Suprapubic skin (tissue), 4 donors: ENCODE measurements around the gene NRG3. TPM values are rescaled to one million over a fixed set of nuclear protein-coding genes. Genes with fewer than 3 reads are reported as not detected.

Experiments
- DNase-seq, 2 donors: peaks; one replicate each; pipeline ENCODE4 v3.0.0-alpha.2; 2019; ENCODE audit warnings: low spot score in 2 of 2
- H3K27ac ChIP-seq: fragments of 200-600 bp; sonication (generic); one replicate; pipeline ENCODE4 v1.5.1; 2019
- H3K27me3 ChIP-seq: fragments of 200-600 bp; sonication (generic); one replicate; pipeline ENCODE4 v1.5.1; 2019
- H3K36me3 ChIP-seq: fragments of 200-600 bp; sonication (generic); one replicate; pipeline ENCODE4 v1.5.1; 2019
- H3K4me1 ChIP-seq: fragments of 200-600 bp; sonication (generic); one replicate; pipeline ENCODE4 v1.5.1; 2019
- H3K4me3 ChIP-seq: fragments of 200-600 bp; sonication (generic); one replicate; pipeline ENCODE4 v1.5.1; 2019; ENCODE audit warnings: mild to moderate bottlenecking
- H3K9me3 ChIP-seq: fragments of 200-600 bp; sonication (generic); one replicate; pipeline ENCODE4 v1.5.1; 2019
- EP300 ChIP-seq: sonication (generic); formaldehyde crosslinking; IDR thresholded peaks from one replicate; pipeline ENCODE4 v1.6.1; 2017; ENCODE audit warnings: antibody characterized with exemption
- POLR2A ChIP-seq, 2 donors: fragments of 450-650 bp; IDR thresholded peaks; one replicate each; pipeline ENCODE4 v1.6.1; 2017; ENCODE audit warnings: antibody characterized with exemption in 2 of 2, mild to moderate bottlenecking in 2 of 2, moderate library complexity in 2 of 2
- POLR2AphosphoS5 ChIP-seq, 3 donors: sonication (generic); formaldehyde crosslinking; IDR thresholded peaks; one replicate each; pipeline ENCODE4 v1.6.1; 2017; ENCODE audit warnings: antibody characterized with exemption in 3 of 3
- WGBS: methylation state at CpG from one replicate; pipeline ENCODE4 v1.1.5; 2018; 5-methylcytosine and 5-hydroxymethylcytosine counted together
- total RNA-seq, 4 donors: library from RNA; depleted of rRNA; stranded (reverse); fragments of >200 nt; gene quantifications; one replicate each; pipeline ENCODE4 v1.1.0, GENCODE V29; 2016
- TF ChIP-seq, protein P1 (sequence below), 2 donors: fragments of 200-600 bp in 1 of 2; fragments of 450-650 bp in 1 of 2; sonication (generic) in 1 of 2; IDR thresholded peaks; one replicate each; pipeline ENCODE4 v1.5.1; 2016 to 2019; ENCODE audit warnings: antibody characterized with exemption in 2 of 2, mild to moderate bottlenecking in 1 of 2, moderate library complexity in 1 of 2

Gene NRG3
- total RNA-seq, 4 donors from 2014 or later = 0.65 to 3.5 (median 1.3) TPM

DNA sequence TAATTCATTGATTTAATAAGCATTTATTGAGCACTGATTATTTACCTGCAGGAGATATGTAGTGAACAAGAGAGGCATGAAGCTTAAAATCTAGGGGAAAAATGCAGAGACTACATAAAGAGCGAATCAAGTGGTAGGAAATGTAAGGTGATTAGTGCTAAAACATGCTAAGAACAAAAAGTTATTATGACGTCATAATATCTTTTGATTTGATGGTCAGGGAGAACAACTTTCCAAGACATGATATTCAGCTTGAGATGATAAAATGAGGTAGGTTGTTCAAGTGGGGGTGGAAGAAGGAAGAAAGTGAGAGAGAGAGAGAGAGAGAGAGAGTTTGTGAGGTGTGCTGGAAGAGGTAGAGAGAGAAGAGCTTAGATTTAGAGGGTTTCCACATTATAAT, 317.7 kb downstream of the NRG3 start:
- Histone ChIP-seq H3K4me3 (no peak overlapping the region), H3K9me3 (no peaks in the 10 kb centered on the region), H3K27me3 (no peaks in the 10 kb centered on the region), H3K4me1 (peaks cover 2% of the 10 kb centered on the region), H3K36me3 (no peaks in the 10 kb centered on the region), H3K27ac (no peak overlapping the region)
- DNase-seq = no peak
- 87% methylated on average over 2 of the region's 2 CpGs for WGBS
- TF ChIP-seq, protein P1, sequence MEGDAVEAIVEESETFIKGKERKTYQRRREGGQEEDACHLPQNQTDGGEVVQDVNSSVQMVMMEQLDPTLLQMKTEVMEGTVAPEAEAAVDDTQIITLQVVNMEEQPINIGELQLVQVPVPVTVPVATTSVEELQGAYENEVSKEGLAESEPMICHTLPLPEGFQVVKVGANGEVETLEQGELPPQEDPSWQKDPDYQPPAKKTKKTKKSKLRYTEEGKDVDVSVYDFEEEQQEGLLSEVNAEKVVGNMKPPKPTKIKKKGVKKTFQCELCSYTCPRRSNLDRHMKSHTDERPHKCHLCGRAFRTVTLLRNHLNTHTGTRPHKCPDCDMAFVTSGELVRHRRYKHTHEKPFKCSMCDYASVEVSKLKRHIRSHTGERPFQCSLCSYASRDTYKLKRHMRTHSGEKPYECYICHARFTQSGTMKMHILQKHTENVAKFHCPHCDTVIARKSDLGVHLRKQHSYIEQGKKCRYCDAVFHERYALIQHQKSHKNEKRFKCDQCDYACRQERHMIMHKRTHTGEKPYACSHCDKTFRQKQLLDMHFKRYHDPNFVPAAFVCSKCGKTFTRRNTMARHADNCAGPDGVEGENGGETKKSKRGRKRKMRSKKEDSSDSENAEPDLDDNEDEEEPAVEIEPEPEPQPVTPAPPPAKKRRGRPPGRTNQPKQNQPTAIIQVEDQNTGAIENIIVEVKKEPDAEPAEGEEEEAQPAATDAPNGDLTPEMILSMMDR (IDR thresholded peaks at IDR 0.05) = no peak
- TF ChIP-seq POLR2AphosphoS5 (IDR thresholded peaks at IDR 0.05) (no peak), POLR2A (IDR thresholded peaks at IDR 0.05) (no peak), EP300 (no peak)

DNA sequence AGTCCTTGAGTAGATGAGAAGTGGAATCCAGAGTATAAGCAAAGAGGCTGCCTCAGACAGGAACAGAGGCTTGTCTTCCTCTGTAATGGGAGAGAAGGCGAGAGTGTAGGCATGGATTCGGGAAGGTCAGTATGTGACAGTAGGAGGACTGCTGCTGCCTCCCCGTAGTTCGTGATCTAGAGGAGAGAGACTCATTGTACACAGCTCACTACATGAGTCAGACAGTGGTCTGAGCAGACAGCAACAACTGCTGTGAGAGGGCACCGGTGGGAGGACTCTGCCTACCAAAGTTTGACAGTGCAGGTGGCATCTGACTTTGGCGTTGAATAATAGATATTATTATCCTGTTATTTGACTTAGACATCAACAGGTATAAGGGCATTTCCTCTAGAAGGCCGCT, 319.4 kb downstream of the NRG3 start:
- TF ChIP-seq, protein P1 (IDR thresholded peaks at IDR 0.05) = no peak
- TF ChIP-seq POLR2AphosphoS5 (IDR thresholded peaks at IDR 0.05) (no peak), POLR2A (IDR thresholded peaks at IDR 0.05) (no peak), EP300 (no peak)
- Histone ChIP-seq H3K9me3 (no peaks in the 10 kb centered on the region), H3K27ac (no peak overlapping the region), H3K4me1 (peaks cover 2% of the 10 kb centered on the region), H3K27me3 (no peaks in the 10 kb centered on the region), H3K4me3 (no peak overlapping the region), H3K36me3 (no peaks in the 10 kb centered on the region)
- 90% methylated on average over 7 of the region's 7 CpGs for WGBS
- DNase-seq = no peak

DNA sequence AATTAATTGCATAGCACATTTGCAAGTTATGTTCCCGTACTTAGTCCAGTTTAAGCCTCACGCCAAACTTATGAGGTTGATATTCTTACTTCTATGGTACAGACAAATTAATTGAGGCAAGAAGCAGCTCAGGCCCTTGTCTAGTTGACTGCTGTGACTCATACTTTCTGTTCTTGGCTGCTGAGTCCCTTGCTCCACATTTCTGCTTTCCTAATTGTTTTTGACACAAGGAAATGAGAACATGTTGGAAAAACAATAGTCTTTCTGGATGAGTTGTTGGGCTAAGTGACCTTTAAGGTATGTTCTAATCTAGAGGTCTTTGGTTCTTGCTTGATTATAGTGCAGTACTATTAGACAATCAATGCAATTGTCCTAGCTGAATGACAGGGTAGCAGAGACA, 331.8 kb downstream of the NRG3 start:
- no peak overlapping the region for H3K27ac ChIP-seq
- H3K4me1 ChIP-seq = no peaks in the 10 kb centered on the region
- 85% methylated on average over 2 of the region's 2 CpGs for WGBS
- H3K4me3 ChIP-seq = no peak overlapping the region
- no peak for DNase-seq
- H3K9me3 ChIP-seq = no peaks in the 10 kb centered on the region
- no peaks in the 10 kb centered on the region for H3K27me3 ChIP-seq
- no peaks in the 10 kb centered on the region for H3K36me3 ChIP-seq
- TF ChIP-seq EP300 (no peak), POLR2AphosphoS5 (IDR thresholded peaks at IDR 0.05) (no peak), POLR2A (IDR thresholded peaks at IDR 0.05) (no peak)
- TF ChIP-seq, protein P1 (IDR thresholded peaks at IDR 0.05) = no peak

DNA sequence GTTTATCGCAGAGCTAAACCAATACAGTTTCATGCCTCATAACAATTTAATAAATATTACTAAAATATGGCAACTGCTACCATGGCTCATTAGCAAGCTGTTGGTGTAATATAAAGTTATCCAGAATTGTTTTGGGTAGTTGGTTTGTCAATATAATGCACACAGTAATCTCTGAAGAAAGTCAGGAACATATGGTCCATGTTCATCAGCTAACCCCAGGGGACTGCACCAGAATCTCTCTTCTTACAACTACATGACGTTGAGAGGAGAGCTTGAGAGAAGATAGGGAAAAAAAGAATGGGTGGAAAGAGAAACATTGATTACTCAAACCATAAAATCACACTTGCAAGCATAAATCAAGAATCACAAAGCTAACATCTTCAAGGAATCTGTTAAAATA, 333.7 kb downstream of the NRG3 start:
- 74% methylated on average over 2 of the region's 2 CpGs for WGBS
- H3K4me1 ChIP-seq = no peaks in the 10 kb centered on the region
- H3K27ac ChIP-seq = no peak overlapping the region
- DNase-seq = no peak
- H3K4me3 ChIP-seq = no peak overlapping the region
- TF ChIP-seq POLR2AphosphoS5 (IDR thresholded peaks at IDR 0.05) = no peak
- TF ChIP-seq, protein P1 (IDR thresholded peaks at IDR 0.05) = no peak
- H3K9me3 ChIP-seq = no peaks in the 10 kb centered on the region
- H3K36me3 ChIP-seq = no peaks in the 10 kb centered on the region
- no peaks in the 10 kb centered on the region for H3K27me3 ChIP-seq

DNA sequence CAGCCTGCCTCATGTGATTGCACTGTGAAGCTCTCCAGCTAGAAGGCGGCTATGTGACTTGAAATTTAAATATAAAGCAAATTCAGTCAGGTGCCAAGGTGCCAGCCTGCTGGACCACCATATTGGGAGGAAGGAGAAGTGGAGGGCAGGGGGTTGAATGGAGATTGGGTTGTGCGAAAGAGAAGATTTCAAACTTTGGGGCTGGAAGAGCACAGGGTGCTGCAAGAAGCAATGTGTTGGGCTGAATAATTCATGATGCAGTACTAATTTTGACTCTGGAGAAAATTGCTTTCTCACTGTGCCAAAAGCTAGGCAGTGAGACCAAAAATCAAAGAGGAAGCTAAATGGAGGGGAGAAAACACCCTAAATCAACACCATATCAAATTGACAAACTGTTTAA, 335.3 kb downstream of the NRG3 start:
- no peaks in the 10 kb centered on the region for H3K9me3 ChIP-seq
- no peak for DNase-seq
- TF ChIP-seq, protein P1 (IDR thresholded peaks at IDR 0.05) = no peak
- TF ChIP-seq EP300 = no peak
- no peak for TF ChIP-seq POLR2A (IDR thresholded peaks at IDR 0.05)
- TF ChIP-seq POLR2AphosphoS5 (IDR thresholded peaks at IDR 0.05) = no peak
- H3K27me3 ChIP-seq = no peaks in the 10 kb centered on the region
- H3K27ac ChIP-seq = no peak overlapping the region
- WGBS = 91% methylated on average over 2 of the region's 2 CpGs
- H3K4me1 ChIP-seq = no peaks in the 10 kb centered on the region
- H3K36me3 ChIP-seq = no peaks in the 10 kb centered on the region
- no peak overlapping the region for H3K4me3 ChIP-seq
